GM04504 (cell line): ENCODE data around the gene SNRNP25.

Experiments
- DNase-seq: peaks from one replicate; pipeline ENCODE4 v3.0.0-alpha.2; 2012; ENCODE audit warnings: low read depth

SNRNP25 gene

GRCh38 chr16:63998-64913, 10.6 kb downstream of the SNRNP25 start:
- no peak for DNase-seq

- no peak for DNase-seq
Observed at GRCh38 chr16:64914-65255, 11.3 kb downstream of the SNRNP25 start.

GRCh38 chr16:65745-66144, 12.1 kb downstream of the SNRNP25 start:
- DNase-seq, result no peak

GRCh38 chr16:66309-67182, 12.9 kb downstream of the SNRNP25 start:
- DNase-seq, result no peak

- DNase-seq, result no peak
Observed at GRCh38 chr16:67183-67791, 13.7 kb downstream of the SNRNP25 start.

- DNase-seq, result no peak
Observed at GRCh38 chr16:67884-68789, 14.5 kb downstream of the SNRNP25 start.

GRCh38 chr16:69181-69580, 15.6 kb downstream of the SNRNP25 start:
- no peak for DNase-seq

GRCh38 chr16:71210-71539, 17.5 kb downstream of the SNRNP25 start:
- DNase-seq, result no peak

- no peak for DNase-seq
Observed at GRCh38 chr16:71540-72401, 18.1 kb downstream of the SNRNP25 start.

- no peak for DNase-seq
Observed at GRCh38 chr16:72561-73548, 19.2 kb downstream of the SNRNP25 start, which contains the start of gene RHBDF1. Gene RHBDF1, minus strand, starts transcription at chr16:72631. Its CDS starts 7,616 bp downstream, at chr16:65015.

GRCh38 chr16:74051-74746, 20.6 kb downstream of the SNRNP25 start:
- no peak for DNase-seq

GRCh38 chr16:74747-75334, 21.2 kb downstream of the SNRNP25 start:
- DNase-seq, result no peak

- peak; percentile 62 for DNase-seq
Observed at GRCh38 chr16:75580-76501, 22.2 kb downstream of the SNRNP25 start.

- peak; percentile 69 for DNase-seq
Observed at GRCh38 chr16:76535-77272, 23.1 kb downstream of the SNRNP25 start.

GRCh38 chr16:77273-77806, 23.7 kb downstream of the SNRNP25 start:
- DNase-seq, result no peak

GRCh38 chr16:77807-78443, 24.3 kb downstream of the SNRNP25 start, which contains the start of gene MPG:
Gene MPG, plus strand, starts transcription at chr16:78225. Its CDS starts 85 bp downstream, at chr16:78310.
- no peak for DNase-seq
